GM23248 (cell line): ENCODE data around the gene ACKR3.

Experiments
- EZH2 ChIP-seq: fragments of 200-600 bp; sonication (generic); IDR thresholded peaks from 2 replicates; pipeline ENCODE4 v1.6.1; 2018; ENCODE audit warnings: antibody characterized with exemption, mild to moderate bottlenecking; ENCODE audit not compliant: insufficient read depth, poor library complexity, severe bottlenecking
- EZH2phosphoT487 ChIP-seq: fragments of 200-600 bp; sonication (generic); IDR thresholded peaks from 2 replicates; pipeline ENCODE4 v1.6.1; 2018; ENCODE audit warnings: antibody characterized with exemption, moderate library complexity, mild to moderate bottlenecking, low read depth; ENCODE audit not compliant: insufficient read depth

DNA sequence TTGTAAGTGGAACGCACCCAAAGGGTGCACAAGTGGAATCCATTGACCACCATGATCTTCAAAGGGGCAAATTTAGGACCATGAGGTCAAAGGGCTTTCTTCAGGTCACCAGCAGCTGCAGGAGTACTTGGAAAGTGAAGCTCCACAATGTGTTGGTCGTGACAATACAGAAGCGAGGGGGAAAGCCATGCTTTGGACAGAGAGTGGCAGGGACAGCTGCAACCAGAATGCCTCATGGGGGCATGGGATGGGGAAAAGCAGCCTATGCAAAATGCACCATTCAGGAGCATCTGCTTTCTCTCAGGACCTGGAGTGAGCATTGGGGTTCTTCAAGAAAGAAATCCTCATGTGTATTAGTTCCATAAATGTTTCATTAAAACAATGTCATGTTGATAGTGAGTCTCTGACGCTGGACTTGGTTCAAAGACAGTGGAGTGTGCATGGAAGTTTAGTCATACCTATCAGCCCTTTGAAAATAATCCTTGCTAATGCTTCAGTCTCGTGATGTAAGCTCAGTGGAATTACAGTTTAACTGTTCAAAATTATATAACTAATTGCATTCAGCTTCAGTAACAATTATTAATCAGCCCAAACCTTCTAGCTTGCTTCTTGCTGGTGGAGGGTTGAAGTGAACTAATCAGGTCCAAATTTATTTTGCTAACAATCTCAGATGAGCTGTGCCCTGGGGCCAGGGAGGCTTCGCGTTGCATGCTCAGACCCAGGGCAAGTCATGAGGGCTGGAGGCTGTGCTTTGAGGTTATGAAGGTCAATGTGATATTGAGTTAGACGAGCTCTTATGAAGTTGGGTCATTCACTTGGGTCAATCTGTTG, 41.6 kb downstream of the ACKR3 start:
- TF ChIP-seq EZH2 (no peak), EZH2phosphoT487 (no peak)
